GM12874 (cell line): ENCODE data around the gene CENPM.

ENCODE experiments used
- TF ChIP-seq, protein P1 (sequence below): IDR thresholded peaks from 2 replicates; pipeline ENCODE4 v1.5.1; 2011; ENCODE audit warnings: low read depth, mild to moderate bottlenecking, control low read depth, low read length, moderate library complexity; ENCODE audit not compliant: insufficient read depth

The CENPM gene

DNA sequence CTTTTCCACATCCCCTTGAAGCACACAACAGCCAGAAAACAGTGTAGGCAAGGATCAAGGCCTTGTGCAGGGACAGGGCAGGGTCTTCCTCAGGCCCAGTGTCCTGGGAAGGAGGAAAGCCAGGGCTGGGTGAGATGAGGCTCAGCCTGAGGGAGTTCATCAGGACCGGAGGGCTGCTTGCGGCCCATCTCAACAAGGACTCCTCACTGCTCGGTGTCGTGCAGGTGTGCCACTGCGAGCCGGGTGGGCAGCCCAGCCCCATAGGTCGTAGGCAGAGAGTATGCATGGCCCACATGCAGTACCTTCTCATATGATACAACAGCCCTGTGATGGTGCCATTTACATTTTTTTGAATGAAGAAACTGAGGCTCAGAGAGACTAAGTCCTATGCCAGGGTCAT lies 44.9 kb downstream of the CENPM start:
- TF ChIP-seq, protein P1, sequence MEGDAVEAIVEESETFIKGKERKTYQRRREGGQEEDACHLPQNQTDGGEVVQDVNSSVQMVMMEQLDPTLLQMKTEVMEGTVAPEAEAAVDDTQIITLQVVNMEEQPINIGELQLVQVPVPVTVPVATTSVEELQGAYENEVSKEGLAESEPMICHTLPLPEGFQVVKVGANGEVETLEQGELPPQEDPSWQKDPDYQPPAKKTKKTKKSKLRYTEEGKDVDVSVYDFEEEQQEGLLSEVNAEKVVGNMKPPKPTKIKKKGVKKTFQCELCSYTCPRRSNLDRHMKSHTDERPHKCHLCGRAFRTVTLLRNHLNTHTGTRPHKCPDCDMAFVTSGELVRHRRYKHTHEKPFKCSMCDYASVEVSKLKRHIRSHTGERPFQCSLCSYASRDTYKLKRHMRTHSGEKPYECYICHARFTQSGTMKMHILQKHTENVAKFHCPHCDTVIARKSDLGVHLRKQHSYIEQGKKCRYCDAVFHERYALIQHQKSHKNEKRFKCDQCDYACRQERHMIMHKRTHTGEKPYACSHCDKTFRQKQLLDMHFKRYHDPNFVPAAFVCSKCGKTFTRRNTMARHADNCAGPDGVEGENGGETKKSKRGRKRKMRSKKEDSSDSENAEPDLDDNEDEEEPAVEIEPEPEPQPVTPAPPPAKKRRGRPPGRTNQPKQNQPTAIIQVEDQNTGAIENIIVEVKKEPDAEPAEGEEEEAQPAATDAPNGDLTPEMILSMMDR = no peak

DNA sequence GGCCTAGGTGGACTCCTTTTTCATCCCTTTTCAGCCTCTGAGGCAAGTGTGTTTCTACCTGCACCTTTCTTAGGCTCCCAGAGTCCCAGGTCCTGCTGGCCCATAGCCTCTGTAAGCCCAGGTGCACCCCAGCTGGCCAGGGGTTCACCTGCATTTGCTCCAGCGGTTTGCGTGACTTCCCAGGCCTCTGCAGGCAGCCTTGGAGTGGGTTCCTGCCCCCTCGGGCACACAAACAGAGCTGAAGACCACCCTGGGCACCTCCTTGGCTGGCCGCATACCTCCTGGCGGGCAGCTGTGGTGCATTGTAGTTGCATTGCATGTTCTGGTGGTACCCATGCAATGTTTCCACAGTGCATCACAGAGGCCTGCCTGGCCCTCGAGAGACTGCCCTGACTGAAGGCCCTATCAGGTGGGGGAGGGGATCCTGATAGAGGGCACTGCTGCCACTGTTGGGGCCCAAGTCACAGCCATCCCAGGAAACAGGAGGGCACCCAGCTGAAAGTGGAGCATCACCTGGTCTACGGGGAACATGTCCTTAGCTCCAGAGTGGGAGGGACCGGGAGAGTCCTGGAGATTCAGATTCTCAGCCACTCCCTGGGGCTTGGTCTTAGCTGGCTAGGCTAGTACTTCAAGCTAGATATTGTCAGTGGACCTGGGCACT lies 46.2 kb downstream of the CENPM start:
- TF ChIP-seq, protein P1 = no peak

DNA sequence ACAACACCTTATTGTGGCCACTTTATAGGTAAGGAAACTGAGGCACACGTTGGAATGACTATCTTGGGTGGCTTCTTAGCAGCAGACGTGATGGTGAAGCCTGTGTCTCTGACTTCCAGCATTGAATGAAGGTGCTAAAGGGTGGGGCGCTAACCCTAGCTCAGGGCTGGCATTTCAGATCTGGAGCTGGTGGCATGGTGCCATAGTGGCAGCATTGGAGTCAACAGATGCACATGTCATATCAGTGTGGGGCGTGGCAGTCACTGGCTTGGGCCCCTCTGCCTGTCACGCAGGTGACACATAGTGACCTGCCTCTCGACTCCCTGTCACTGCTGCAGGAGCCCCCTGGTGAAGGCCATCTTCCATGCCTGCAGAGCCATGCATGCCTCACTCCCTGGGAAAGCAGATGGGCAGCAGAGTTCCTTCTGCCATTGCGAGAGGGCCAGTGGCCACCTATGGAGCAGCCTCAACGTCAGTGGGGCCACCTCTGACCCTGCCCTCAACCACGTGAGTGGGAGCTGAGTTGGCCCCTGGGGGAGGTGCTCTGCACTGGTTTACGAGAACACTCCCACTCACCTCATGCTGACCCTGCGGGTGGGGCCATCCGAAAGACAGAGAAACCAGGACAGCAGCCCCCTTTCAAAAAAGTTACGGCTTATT lies 46.8 kb downstream of the CENPM start:
- TF ChIP-seq, protein P1 = no peak

DNA sequence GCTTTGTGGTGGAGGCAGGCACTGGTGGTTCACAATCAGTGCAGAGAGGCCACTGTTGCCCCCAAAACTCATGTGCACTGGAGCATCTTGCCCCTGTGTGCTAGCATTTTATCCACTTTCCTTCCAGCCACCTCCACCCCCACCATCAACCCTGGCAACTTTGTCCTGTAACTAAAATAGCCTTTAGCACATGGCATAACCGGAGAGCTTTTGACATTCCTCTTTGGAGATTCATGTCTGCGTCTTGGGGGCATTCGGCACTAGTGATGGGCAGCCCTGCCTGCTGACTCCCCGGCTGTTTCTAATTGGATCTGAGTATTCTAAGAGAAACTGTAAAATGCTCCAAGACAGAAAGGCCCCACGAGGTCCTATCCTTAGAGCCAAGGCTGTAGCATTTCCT lies 47.8 kb downstream of the CENPM start:
- TF ChIP-seq, protein P1 = no peak

DNA sequence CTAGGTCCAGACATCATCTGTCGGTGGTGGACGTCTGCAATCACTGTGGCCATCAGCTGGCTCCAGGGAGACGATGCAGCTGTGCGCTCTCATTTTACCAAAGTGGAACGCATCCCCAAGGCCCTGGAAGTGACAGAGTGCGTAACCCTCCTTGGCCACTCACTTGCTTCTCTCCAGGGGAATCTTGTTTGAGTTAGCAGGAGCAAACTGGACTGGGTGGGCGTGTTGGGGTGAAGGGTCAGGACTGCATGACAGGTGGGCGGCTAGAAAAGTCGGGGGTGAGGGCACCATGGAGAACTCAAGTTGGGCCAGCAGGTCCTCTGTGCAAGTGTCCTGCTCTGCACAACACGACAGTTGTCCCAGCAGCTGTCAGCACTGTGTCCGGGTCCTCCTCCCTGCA lies 48.3 kb downstream of the CENPM start:
- TF ChIP-seq, protein P1 = no peak

DNA sequence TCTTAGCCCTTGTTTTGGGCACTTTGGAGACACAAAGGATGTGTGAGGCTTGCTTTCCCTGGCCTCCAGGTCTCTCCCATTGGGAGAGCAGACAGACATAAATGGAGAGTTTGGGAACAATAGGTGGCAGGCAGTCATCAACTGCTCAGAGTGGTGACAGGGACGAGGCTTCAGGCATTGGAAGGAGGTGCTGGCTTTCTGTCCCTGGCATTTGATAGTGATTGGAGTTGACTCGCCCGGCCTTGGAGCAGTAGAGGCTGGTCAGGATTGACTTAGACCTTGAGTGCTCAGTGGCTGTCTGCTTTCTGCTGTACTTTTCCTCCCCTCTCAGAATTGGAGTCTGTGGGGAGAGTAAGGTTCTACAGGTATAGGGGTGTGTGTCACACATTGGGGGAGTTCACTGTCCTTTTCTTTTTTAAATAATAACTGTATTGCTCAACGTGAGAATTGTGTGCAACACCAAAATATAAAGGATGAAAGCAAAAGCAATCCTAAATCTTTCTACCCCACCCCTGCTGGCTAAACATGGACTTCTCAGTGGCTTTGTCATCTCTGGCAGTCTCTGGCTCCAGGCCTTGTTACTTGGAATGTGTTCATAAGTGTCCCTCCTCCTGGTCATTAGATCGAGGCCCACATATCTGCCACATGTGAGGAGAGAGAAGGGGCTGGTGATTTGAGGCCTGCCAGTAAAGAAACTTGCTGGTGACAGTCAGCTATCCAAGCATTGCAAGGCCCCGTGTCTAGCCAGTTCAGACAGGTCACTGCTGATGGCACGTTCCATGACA lies 53.2 kb downstream of the CENPM start:
- TF ChIP-seq, protein P1 = no peak

DNA sequence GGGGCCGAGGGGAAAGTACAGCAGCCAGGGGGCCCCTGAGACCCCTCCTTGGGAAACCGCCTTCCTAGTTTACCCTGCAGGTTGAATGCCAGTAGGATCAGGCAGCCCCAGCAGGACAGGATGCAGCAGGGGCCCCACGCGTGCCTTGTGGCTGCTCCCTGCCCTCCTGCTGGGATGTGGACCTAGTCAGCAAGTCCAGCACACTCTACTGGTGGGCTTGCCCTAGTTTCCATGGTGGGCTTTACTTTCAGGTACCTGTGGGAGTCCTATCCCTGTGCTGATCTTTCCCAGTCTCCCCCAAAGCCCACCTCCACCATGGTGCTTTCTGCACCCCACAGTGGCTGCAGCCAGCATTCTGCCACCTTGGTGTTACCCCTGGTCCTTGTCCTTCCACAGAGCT lies 54.2 kb downstream of the CENPM start:
- TF ChIP-seq, protein P1 = no peak
